Activated naive CD4-positive, alpha-beta T cell treated with anti-CD3 and anti-CD28 coated beads, Interleukin-2, amount 50 U/mL, for 24 hours (primary cell): Measurements from ENCODE around the gene TMEM79.

ENCODE experiments used
- H3K27ac Mint-ChIP-seq: one replicate; pipeline ENCODE4 v1.8.0; 2021; ENCODE audit warnings: mild to moderate bottlenecking, mixed read lengths
- H3K27me3 Mint-ChIP-seq: one replicate; pipeline ENCODE4 v1.8.0; 2021; ENCODE audit warnings: mixed read lengths
- H3K36me3 Mint-ChIP-seq: one replicate; pipeline ENCODE4 v1.8.0; 2021; ENCODE audit warnings: mixed read lengths
- H3K4me1 Mint-ChIP-seq: one replicate; pipeline ENCODE4 v1.8.0; 2021; ENCODE audit warnings: mixed read lengths
- H3K4me3 Mint-ChIP-seq: one replicate; pipeline ENCODE4 v1.8.0; 2021; ENCODE audit warnings: mild to moderate bottlenecking, mixed read lengths
- H3K9me3 Mint-ChIP-seq: one replicate; pipeline ENCODE4 v1.8.0; 2021; ENCODE audit warnings: mixed read lengths

TMEM79 gene

DNA sequence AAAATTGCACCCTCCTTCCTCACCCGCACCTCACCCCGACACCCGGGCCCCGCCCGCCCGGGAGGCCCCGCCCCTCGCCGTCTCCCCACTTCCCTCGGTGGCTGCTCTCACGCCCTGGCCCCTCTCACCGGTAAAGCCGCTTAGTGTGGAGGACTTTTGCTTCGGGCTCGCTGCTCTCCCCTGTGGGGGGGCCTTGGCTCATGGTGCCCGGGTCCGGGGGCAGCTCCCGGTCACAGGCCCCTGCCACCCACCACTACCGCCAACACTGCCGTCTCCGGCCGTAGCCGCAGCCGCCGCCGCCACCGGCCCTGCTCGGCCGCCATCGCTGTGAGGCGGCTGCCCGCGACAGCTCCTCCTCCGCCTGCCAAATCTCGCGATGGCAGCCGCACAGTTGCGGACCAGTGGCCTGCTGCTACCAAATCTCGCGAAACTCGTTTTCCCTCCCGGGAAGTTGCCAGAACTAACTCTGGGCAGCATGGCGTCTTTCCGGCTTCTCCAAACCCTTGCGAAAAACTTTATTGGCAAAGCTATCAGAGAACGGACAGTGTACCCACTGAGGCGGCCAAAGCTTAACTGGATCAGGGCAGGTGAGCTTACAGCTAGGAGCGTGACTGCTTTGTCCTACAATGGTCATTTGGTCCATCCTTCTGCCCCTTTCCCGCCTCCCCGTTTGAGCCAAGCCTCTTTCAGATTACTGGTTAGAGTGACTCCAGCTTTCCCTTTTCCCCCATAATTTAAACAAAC is 1.5 kb upstream of the TMEM79 start, which contains the start of gene SMG5:
Gene SMG5 (minus strand): TSS at position 347 of the 744 bp plus-strand sequence. CDS start 145 bp downstream, at position 202.
- peaks cover 37% of the 10 kb centered on the region for H3K4me1 Mint-ChIP-seq
- H3K4me3 Mint-ChIP-seq: peak within 1 kb of the TSS; percentile 97
- H3K27ac Mint-ChIP-seq: peak within 1 kb of the TSS; percentile 93
- no peaks in the 10 kb centered on the region for H3K9me3 Mint-ChIP-seq
- H3K36me3 Mint-ChIP-seq: peaks cover 6% of the 10 kb centered on the region
- H3K27me3 Mint-ChIP-seq: no peaks in the 10 kb centered on the region

DNA sequence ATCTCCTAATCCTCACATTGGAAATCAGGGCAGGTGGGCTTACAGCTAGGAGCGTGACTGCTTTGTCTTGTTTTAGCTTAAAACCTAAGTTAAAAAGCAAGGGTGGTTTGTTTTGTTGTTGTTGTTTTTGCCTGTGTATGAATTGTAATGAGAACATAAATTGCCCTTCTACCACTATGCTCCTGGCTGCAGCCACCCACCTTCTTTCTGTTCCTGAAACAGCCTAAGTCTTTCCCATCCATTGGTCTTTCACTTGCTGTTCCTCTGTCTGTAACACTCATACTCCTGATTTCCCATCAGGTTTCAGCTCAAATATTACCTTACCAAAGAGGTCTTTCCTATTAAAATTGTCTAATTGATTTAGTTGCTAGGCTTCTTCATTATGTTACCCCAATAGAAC is 604 bp upstream of the TMEM79 start:
- H3K9me3 Mint-ChIP-seq: no peaks in the 10 kb centered on the region
- H3K4me3 Mint-ChIP-seq: peak overlapping the region; percentile 97
- peaks cover 2% of the 10 kb centered on the region for H3K36me3 Mint-ChIP-seq
- peak overlapping the region; percentile 93 for H3K27ac Mint-ChIP-seq
- H3K4me1 Mint-ChIP-seq: peaks cover 37% of the 10 kb centered on the region
- H3K27me3 Mint-ChIP-seq: no peaks in the 10 kb centered on the region

DNA sequence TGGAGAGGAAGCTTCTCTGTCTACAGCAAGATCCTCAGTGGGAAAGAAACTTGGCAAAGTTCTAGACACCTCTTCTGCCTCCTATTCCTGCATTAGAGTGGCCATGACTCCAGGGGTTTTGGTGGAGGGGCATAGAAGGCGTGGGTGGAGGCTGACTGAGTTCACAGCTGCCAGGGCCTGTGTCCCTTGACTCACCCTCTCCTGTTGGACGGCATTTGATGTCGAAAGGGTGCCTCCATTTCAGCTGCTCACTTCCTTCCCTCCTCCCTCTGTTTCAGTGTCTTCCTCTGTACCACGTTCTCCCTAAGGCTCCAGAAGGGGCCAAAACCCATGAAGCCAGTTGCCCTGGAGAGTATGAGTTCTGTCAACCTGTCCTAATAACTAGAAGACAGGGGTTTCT is 632 bp downstream of the TMEM79 start:
- no peak overlapping the region for H3K27ac Mint-ChIP-seq

DNA sequence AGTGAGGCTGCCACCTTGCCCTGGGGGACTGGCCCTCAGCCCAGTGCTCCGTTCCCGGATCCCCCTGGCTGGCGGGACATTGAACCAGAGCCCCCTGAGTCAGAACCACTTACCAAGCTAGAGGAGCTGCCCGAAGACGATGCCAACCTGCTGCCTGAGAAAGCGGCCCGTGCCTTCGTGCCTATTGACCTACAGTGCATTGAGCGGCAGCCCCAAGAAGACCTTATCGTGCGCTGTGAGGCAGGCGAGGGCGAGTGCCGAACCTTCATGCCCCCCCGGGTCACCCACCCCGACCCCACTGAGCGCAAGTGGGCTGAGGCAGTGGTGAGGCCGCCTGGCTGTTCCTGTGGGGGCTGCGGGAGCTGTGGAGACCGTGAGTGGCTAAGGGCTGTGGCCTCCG is 1.3 kb downstream of the TMEM79 start:
- peaks cover 29% of the 10 kb centered on the region for H3K4me1 Mint-ChIP-seq
- H3K4me3 Mint-ChIP-seq: no peak overlapping the region
- H3K27ac Mint-ChIP-seq: no peak overlapping the region
- H3K9me3 Mint-ChIP-seq: no peaks in the 10 kb centered on the region
- no peaks in the 10 kb centered on the region for H3K27me3 Mint-ChIP-seq
- H3K36me3 Mint-ChIP-seq: peaks cover 2% of the 10 kb centered on the region

More for the DNA sequence above, 632 bp downstream of the TMEM79 start:
- Mint-ChIP-seq H3K36me3 (peaks cover 2% of the 10 kb centered on the region), H3K4me3 (peak overlapping the region; percentile 44), H3K27me3 (no peaks in the 10 kb centered on the region), H3K9me3 (no peaks in the 10 kb centered on the region), H3K4me1 (peaks cover 36% of the 10 kb centered on the region)

DNA sequence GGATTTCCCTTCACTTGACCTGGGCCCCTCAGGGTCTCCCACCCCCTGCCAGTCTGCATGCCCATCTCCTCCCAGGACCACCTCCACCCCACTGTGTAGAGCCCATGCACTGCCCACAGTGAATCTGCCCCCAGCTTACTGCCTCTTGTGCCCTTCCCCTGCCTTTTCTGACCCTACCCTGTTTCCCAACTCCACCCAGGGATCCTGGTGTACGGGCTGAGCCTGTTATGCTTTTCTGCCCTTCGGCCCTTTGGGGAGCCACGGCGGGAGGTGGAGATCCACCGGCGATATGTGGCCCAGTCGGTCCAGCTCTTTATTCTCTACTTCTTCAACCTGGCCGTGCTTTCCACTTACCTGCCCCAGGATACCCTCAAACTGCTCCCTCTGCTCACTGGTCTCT is 1.9 kb downstream of the TMEM79 start:
- Mint-ChIP-seq H3K27ac (peak overlapping the region; percentile 51), H3K4me1 (peaks cover 23% of the 10 kb centered on the region), H3K4me3 (no peak overlapping the region), H3K36me3 (peaks cover 2% of the 10 kb centered on the region), H3K9me3 (no peaks in the 10 kb centered on the region), H3K27me3 (no peaks in the 10 kb centered on the region)

DNA sequence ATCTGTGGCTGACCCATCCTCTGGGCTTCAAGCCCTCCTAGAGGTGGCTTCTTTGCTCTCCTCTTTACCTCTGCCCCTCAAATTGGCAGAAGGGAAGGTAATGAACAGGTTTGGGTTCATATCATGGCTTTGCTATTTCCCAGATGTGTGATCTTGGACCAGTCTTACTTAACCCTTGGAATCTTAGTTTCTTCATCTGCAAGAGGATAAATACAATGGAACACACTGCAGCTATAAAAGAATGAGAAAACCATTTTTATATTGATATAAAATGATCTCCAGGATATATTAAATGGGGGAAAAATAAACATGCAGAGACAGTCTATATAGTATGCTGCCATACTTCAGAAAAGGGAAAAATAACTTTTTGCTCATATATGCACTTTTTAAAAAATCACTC is 5.7 kb downstream of the TMEM79 start:
- H3K4me3 Mint-ChIP-seq: no peak overlapping the region
- no peaks in the 10 kb centered on the region for H3K27me3 Mint-ChIP-seq
- H3K27ac Mint-ChIP-seq: no peak overlapping the region
- H3K4me1 Mint-ChIP-seq: peaks cover 16% of the 10 kb centered on the region
- H3K9me3 Mint-ChIP-seq: no peaks in the 10 kb centered on the region
- H3K36me3 Mint-ChIP-seq: no peaks in the 10 kb centered on the region

DNA sequence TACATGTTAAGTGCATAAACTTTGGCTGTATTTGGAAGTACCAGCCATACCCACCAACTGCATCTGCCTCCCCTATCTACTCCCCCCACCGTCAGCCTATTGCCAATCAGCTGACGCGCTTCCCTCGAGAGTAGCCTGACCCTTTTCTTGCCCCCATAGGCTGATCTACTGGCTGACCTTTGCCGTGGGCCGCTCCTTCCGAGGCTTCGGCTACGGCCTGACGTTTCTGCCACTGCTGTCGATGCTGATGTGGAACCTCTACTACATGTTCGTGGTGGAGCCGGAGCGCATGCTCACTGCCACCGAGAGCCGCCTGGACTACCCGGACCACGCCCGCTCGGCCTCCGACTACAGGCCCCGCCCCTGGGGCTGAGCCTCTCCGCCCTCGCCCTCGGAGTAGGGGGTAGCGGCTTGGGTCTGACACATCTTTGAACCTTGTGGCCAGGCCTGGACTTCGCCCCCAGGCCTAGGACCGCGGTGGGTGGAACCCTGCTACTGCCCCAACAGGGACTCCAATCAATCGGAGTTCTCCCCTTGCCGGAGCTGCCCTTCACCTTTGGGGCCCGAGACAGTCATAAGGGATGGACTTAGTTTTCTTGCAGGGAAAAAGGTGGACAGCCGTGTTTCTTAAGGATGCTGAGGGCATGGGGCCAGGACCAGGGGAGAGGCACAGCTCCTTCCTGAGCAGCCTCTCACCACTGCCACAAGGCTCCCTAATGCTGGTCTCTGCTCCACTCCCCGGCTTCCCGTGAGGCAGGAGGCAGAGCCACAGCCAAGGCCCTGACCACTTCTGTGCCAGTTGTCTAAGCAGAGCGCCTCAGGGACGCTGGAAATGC is 7.3 kb downstream of the TMEM79 start:
- H3K4me3 Mint-ChIP-seq: no peak overlapping the region
- peaks cover 26% of the 10 kb centered on the region for H3K4me1 Mint-ChIP-seq
- H3K27ac Mint-ChIP-seq: peak overlapping the region; percentile 70
- H3K9me3 Mint-ChIP-seq: no peaks in the 10 kb centered on the region
- no peaks in the 10 kb centered on the region for H3K36me3 Mint-ChIP-seq
- no peaks in the 10 kb centered on the region for H3K27me3 Mint-ChIP-seq

DNA sequence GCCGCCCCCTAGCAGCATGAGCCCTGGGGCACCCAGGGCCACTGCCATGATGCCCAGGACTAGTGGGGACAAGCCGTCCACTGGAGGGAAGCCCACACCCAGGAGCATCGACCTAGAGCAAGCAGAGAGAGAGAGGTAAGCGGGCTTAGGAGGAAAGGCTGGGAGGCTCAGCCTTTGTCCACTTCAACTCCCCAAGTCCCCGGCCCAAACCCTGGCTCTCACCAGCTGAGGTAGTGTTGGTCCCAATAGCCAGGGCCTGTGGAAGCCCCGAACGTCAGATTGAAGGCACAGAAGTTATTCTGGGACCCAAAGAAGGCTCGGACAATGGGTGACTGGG is 8.9 kb downstream of the TMEM79 start:
- H3K4me1 Mint-ChIP-seq: peaks cover 26% of the 10 kb centered on the region
- no peaks in the 10 kb centered on the region for H3K9me3 Mint-ChIP-seq
- H3K36me3 Mint-ChIP-seq: no peaks in the 10 kb centered on the region
- no peaks in the 10 kb centered on the region for H3K27me3 Mint-ChIP-seq
- no peak overlapping the region for H3K4me3 Mint-ChIP-seq
- H3K27ac Mint-ChIP-seq: peak overlapping the region; percentile 72

DNA sequence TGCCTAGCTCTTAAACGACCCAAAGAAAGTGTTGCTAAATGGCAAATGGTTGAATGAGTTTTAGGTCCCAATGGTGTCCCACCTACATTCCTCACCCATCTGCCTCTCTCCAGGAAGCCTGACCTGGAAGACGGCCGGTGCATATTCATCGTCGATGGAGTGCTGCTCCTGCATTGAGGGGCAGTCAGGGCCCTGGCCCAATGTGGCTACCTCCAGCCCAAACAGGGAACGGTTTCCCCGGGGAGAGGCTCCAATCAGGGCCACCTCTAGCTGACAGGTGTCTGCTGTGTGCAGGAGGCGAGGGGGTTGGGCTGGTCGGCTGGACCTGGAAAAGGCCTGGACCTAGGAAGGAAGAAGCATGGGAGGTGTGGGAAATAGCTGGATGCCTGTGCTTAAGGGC is 9.8 kb downstream of the TMEM79 start:
- Mint-ChIP-seq H3K27me3 (no peaks in the 10 kb centered on the region), H3K27ac (no peak overlapping the region), H3K9me3 (no peaks in the 10 kb centered on the region), H3K36me3 (no peaks in the 10 kb centered on the region), H3K4me1 (peaks cover 26% of the 10 kb centered on the region), H3K4me3 (no peak overlapping the region)

DNA sequence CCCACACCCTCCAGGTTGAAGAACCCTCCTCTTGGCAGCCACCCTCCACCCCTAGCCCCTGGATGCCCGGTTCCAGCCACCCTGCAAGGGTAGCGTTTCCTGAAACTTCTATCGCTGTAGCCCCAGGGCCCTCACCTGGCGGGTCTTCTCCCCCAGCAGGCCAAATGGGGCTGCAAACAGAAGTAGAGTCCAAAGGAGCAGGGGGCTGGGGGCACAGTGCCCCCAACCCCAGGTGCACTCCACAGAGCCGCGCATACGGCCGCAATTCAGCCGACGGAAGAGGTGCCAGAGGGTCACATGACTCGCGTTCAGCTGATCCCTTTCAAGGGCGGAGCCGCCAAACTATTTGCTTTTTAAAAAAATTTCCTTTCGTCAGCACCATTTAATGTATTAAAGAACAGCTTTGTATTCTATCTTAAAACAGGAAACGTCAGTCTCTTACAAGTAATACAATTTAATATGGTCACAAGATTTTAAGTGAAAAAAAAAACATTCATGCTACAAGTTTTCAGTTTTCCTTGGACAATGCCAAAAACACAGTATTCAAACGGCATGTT is 11.3 kb downstream of the TMEM79 start, which contains the start of gene GLMP:
Gene GLMP (minus strand): TSS at position 289 of the 557 bp plus-strand sequence. CDS start 34 bp downstream, at position 255.
- no peaks in the 10 kb centered on the region for H3K27me3 Mint-ChIP-seq
- H3K4me3 Mint-ChIP-seq: peak within 1 kb of the TSS; percentile 91
- H3K36me3 Mint-ChIP-seq: no peaks in the 10 kb centered on the region
- no peak within 1 kb of the TSS for H3K27ac Mint-ChIP-seq
- peaks cover 26% of the 10 kb centered on the region for H3K4me1 Mint-ChIP-seq
- no peaks in the 10 kb centered on the region for H3K9me3 Mint-ChIP-seq

DNA sequence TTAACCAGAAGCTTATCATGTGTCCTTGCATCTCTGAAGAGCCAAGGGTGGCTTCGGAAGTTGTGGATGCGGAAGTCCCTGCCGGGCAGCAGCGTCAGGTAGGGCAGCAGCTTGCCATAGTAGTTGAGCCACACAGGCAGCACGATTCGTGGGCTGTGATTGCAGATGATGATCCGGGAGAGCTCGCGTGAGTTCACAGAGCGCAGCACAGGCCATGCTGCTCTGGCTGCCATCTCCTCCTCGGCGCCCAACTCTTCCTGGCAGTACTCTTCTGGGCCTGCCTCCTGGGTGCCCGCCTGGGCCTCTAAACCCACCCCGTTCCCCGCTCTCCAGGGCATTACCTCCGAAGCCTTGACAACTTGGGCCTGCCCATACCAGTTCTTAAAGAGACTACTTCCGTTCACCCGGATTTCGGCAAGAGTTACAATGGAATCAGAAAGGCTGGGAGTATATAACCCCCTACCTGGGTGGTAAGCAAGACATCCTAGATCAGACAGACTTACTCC is 14.8 kb downstream of the TMEM79 start, which contains the start of gene VHLL:
Gene VHLL (minus strand): TSS at position 456 of the 506 bp plus-strand sequence. CDS start 118 bp downstream, at position 338.
- Mint-ChIP-seq H3K4me1 (peaks cover 18% of the 10 kb centered on the region), H3K36me3 (no peaks in the 10 kb centered on the region), H3K9me3 (no peaks in the 10 kb centered on the region), H3K27ac (no peak within 1 kb of the TSS), H3K27me3 (no peaks in the 10 kb centered on the region), H3K4me3 (no peak within 1 kb of the TSS)

DNA sequence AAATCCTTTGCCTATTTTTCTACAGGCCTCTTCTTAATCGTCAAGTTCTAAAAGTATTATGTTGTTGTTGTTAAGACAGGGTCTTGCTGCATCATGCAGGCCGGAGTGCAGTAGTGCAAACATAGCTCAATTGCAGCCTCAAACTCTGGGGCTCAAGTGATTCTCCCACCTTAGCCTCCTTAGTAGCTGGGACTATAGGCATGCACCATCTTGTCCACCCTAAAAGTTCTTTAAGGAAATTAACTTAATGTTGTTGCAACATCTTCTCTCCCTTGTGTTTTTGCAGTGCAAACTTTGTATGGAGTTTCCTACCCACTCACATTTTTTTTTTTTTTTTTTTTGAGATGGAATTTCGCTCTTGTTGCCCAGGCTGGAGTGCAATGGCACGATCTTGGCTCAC is 19.1 kb downstream of the TMEM79 start:
- H3K27ac Mint-ChIP-seq: no peak overlapping the region
- H3K4me1 Mint-ChIP-seq: no peaks in the 10 kb centered on the region
- H3K27me3 Mint-ChIP-seq: no peaks in the 10 kb centered on the region

DNA sequence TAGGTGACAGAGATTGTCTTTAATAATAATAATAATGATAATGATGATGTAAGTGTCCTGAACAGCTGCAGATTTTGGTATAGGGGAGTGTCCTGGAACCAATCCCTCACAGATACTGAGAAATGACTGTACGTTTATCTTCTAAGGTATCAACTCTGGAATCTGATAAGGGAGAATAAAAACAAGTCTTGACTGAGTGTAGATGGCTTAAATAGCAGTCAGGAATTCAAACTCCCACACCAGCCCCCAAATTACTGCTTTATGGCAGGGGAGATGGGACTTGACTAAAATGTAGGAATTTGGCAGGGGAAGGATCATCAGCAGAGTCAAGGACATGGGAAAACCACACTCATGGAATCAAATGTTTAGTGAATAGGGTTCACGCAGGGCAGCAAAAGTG is 21.1 kb downstream of the TMEM79 start:
- no peak overlapping the region for H3K27ac Mint-ChIP-seq
- no peak overlapping the region for H3K4me3 Mint-ChIP-seq
- H3K9me3 Mint-ChIP-seq: no peaks in the 10 kb centered on the region
- H3K27me3 Mint-ChIP-seq: no peaks in the 10 kb centered on the region
- no peaks in the 10 kb centered on the region for H3K4me1 Mint-ChIP-seq
- H3K36me3 Mint-ChIP-seq: peaks cover 13% of the 10 kb centered on the region

More for the DNA sequence above, 19.1 kb downstream of the TMEM79 start:
- peaks cover 9% of the 10 kb centered on the region for H3K36me3 Mint-ChIP-seq
- H3K9me3 Mint-ChIP-seq: no peaks in the 10 kb centered on the region
- H3K4me3 Mint-ChIP-seq: no peak overlapping the region

DNA sequence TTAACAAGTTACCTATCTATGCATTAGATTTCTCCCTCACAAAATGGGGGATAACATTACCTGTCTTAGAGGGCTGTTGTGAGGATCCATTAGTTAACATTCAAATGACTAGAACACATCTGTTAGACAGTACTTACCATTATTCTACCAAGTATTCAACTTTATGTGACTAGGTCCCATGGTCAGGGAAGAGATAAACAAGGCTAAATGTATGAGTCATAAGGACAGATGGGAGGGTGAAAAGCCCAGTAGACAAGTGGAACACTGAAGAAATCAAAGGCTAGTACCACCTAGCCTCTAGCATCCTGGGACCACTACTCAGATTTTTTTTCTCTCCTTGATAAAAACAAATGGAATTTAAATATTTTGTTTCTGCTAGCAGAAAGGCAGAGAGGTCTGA is 24.0 kb downstream of the TMEM79 start:
- H3K4me3 Mint-ChIP-seq: no peak overlapping the region
- H3K27ac Mint-ChIP-seq: no peak overlapping the region
- H3K9me3 Mint-ChIP-seq: no peaks in the 10 kb centered on the region
- no peaks in the 10 kb centered on the region for H3K27me3 Mint-ChIP-seq
- no peaks in the 10 kb centered on the region for H3K4me1 Mint-ChIP-seq
- H3K36me3 Mint-ChIP-seq: peaks cover 16% of the 10 kb centered on the region

DNA sequence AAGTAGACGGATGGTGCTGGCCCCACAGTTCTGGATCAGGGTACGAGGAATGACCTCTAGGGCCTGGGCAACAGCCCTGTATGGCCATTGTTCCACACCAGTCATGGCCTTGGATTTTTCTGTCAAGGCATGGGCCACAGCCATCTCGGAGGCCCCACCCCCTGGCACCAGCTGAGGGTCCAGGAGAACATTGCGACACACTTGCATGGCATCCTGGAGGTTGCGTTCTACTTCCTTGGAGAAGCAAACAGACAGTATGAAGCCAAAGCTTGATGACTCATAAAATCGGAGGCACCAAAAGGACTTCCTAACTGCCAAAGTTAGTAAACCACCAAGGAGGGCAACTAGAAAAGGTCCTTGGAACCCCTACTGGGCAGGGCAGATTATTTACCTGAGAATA is 26.8 kb downstream of the TMEM79 start:
- H3K4me3 Mint-ChIP-seq: no peak overlapping the region
- no peaks in the 10 kb centered on the region for H3K4me1 Mint-ChIP-seq
- H3K27me3 Mint-ChIP-seq: no peaks in the 10 kb centered on the region
- peaks cover 16% of the 10 kb centered on the region for H3K36me3 Mint-ChIP-seq
- no peaks in the 10 kb centered on the region for H3K9me3 Mint-ChIP-seq
- no peak overlapping the region for H3K27ac Mint-ChIP-seq
